Caco-2 (cell line): ENCODE data around the gene GPC5. TPM values are rescaled to one million over a fixed set of nuclear protein-coding genes. Genes with fewer than 3 reads are reported as not detected.

ENCODE experiments used
- BruUV-seq: library from RNA; stranded (reverse); fragments of 400-500 nt; replicated peaks from 2 replicates; lab custom pipeline; 2021; lab: Mats Ljungman, UMichigan
- CTCF ChIA-PET: fragments of 300-600 bp; sonication (Branson Sonifier 250); formaldehyde crosslinking; loops from one replicate; lab custom pipeline; 2022; ENCODE audit warnings: antibody characterized with exemption; lab: Charles Lee
- POLR2A ChIA-PET: fragments of 300-600 bp; sonication (Branson Sonifier 250); formaldehyde crosslinking; loops from one replicate; lab custom pipeline; 2022; ENCODE audit warnings: antibody characterized with exemption; lab: Charles Lee
- DNase-seq, 2 experiments: peaks; one replicate each; pipeline versions ENCODE4 v3.0.0 to v3.0.0-alpha.2; 2020 to 2022
- H3K27me3 ChIP-seq: replicated peaks from 2 replicates; pipeline ENCODE4 v1.6.0; 2011; ENCODE audit warnings: low read length; ENCODE audit not compliant: control insufficient read depth, insufficient read depth
- H3K36me3 ChIP-seq: 2 replicates; pipeline ENCODE4 v1.5.1; 2011; ENCODE audit warnings: low read length; ENCODE audit not compliant: control insufficient read depth, insufficient read depth
- H3K4me1 ChIP-seq: fragments of 250-450 bp; sonication (Bioruptor Pico); 2 replicates; pipeline ENCODE4 v1.5.1; 2020; ENCODE audit warnings: mild to moderate bottlenecking
- H3K4me3 ChIP-seq: 2 replicates; pipeline ENCODE4 v1.5.1; 2011; ENCODE audit warnings: low read depth, mild to moderate bottlenecking, control low read depth, low read length
- H3K9me3 ChIP-seq: fragments of 250-450 bp; sonication (Bioruptor Pico); 2 replicates; pipeline ENCODE4 v1.5.1; 2020; ENCODE audit warnings: mild to moderate bottlenecking, moderate library complexity
- H3K27ac Mint-ChIP-seq: one replicate; pipeline ENCODE4 v1.8.0; 2022; ENCODE audit warnings: mixed read lengths; ENCODE audit not compliant: unreplicated experiment
- H3K27me3 Mint-ChIP-seq: one replicate; pipeline ENCODE4 v1.8.0; 2022; ENCODE audit warnings: mixed read lengths; ENCODE audit not compliant: insufficient read depth, unreplicated experiment
- H3K36me3 Mint-ChIP-seq: one replicate; pipeline ENCODE4 v1.8.0; 2022; ENCODE audit warnings: mild to moderate bottlenecking, mixed read lengths; ENCODE audit not compliant: insufficient read depth, unreplicated experiment
- H3K4me1 Mint-ChIP-seq: one replicate; pipeline ENCODE4 v1.8.0; 2022; ENCODE audit warnings: low read depth, mixed read lengths; ENCODE audit not compliant: unreplicated experiment
- H3K4me3 Mint-ChIP-seq: one replicate; pipeline ENCODE4 v1.8.0; 2022; ENCODE audit warnings: mild to moderate bottlenecking, moderate library complexity, mixed read lengths; ENCODE audit not compliant: unreplicated experiment
- H3K9me3 Mint-ChIP-seq: one replicate; pipeline ENCODE4 v1.8.0; 2022; ENCODE audit warnings: mixed read lengths; ENCODE audit not compliant: unreplicated experiment
- CTCF ChIP-seq, 2 experiments: fragments of 200-600 bp in 1 of 2; IDR thresholded peaks; 1 replicate in 1 of 2; 2 replicates in 1 of 2; pipeline versions ENCODE4 v1.5.1 to v1.8.0; 2011 to 2022; ENCODE audit warnings: antibody characterized with exemption in 1 of 2, control low read depth in 1 of 2, inconsistent platforms in 1 of 2, low read depth in 1 of 2, low read length in 1 of 2, mild to moderate bottlenecking in 1 of 2, moderate library complexity in 1 of 2; ENCODE audit not compliant: insufficient read depth in 1 of 2, severe bottlenecking in 1 of 2, unreplicated experiment in 1 of 2
- intact Hi-C: fragments of 100-400 bp; cut with micrococcal nuclease; formaldehyde crosslinking; loops from one replicate; pipeline ENCODE4 v1.10.0; 2022; ENCODE audit not compliant: unreplicated experiment
- total RNA-seq: library from RNA; stranded (reverse); gene quantifications from 2 replicates; pipeline ENCODE4 v1.2.3, GENCODE V29; 2022

Gene GPC5
- total RNA-seq, 1 experiment from 2014 or later, result 4.1 TPM

DNA sequence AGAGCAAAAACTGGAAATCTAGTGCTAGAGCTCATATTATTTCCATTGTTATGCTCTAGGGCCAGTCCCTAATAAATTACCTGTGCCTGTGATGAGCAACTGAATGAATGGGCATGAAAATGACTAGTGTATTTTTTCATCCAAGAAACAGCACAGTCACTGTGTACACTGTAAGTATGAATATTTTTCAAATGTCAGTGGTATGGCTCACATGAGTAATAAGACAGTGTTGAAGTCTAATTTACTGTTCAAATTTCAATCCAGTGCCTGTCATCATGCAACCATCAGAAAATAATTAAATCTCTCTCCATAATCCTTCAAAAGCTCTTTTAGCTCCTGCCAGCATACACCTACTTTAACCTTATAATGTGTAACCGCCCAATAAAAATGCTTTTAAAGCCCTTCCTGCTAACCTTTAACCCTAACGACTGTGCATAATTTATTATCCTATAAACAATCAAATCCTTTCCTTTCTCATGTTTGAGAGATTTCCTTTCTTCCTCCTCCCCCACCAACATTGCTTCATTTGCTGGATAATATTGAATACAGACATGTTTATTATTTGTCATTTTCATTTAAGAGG is 378.3 kb downstream of the GPC5 start:
- no TSS peak for BruUV-seq
- no peak overlapping the region for H3K4me3 Mint-ChIP-seq
- no peaks in the 10 kb centered on the region for H3K36me3 Mint-ChIP-seq
- intact Hi-C loops, result no loop called here
- H3K9me3 Mint-ChIP-seq, result peaks cover 14% of the 10 kb centered on the region
- no peak overlapping the region for H3K27ac Mint-ChIP-seq
- ChIA-PET POLR2A (no interaction called here), CTCF (interaction anchor here (0.8 kb wide), 1 partner anchor 371 kb away, joined by 3 read pairs; no protein-coding TSS in a partner anchor)
- peaks cover 18% of the 10 kb centered on the region for H3K4me1 Mint-ChIP-seq
- H3K27me3 Mint-ChIP-seq, result no peaks in the 10 kb centered on the region
- H3K27me3 ChIP-seq, result no peaks in the 10 kb centered on the region
- H3K4me3 ChIP-seq, result no peak overlapping the region
- H3K36me3 ChIP-seq, result no peaks in the 10 kb centered on the region
- H3K4me1 ChIP-seq, result peaks cover 47% of the 10 kb centered on the region
- TF ChIP-seq CTCF (IDR thresholded peaks at IDR 0.05; ENCODE audit: insufficient read depth in 1 of 2, low read depth in 1 of 2, low read length in 1 of 2, severe bottlenecking in 1 of 2, unreplicated experiment in 1 of 2), result no peak
- no peak for DNase-seq
- H3K9me3 ChIP-seq, result no peaks in the 10 kb centered on the region

DNA sequence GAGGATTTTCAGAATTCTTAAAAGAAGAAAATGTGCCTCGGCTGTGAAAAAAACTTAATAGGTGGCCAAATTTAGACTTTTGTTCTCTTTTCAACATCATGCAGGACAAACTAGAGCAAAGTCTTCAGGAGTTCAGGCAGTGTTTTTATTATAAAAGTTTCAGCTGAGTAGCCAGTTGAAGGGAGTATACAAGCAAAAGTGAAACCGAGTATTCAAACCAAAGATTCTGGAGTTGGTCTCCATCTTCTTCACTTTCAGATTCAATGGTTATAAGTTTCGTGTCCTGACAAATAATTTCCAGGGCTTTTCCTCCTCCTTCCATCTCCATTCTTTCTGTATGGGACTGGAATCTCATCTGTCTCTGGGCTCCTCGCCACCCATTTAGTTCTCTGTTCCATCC is 379.7 kb downstream of the GPC5 start:
- H3K4me3 Mint-ChIP-seq, result no peak overlapping the region
- BruUV-seq, result no TSS peak
- POLR2A ChIA-PET, result no interaction called here

More for the DNA sequence above, 379.7 kb downstream of the GPC5 start:
- Histone ChIP-seq H3K27me3 (no peaks in the 10 kb centered on the region), H3K4me3 (no peak overlapping the region), H3K4me1 (peaks cover 47% of the 10 kb centered on the region), H3K36me3 (no peaks in the 10 kb centered on the region), H3K9me3 (no peaks in the 10 kb centered on the region)
- no peak overlapping the region for H3K27ac Mint-ChIP-seq
- DNase-seq, result no peak
- no peaks in the 10 kb centered on the region for H3K36me3 Mint-ChIP-seq
- H3K27me3 Mint-ChIP-seq, result no peaks in the 10 kb centered on the region
- intact Hi-C loops, result no loop called here
- no peak for TF ChIP-seq CTCF (IDR thresholded peaks at IDR 0.05; ENCODE audit: insufficient read depth in 1 of 2, low read depth in 1 of 2, low read length in 1 of 2, severe bottlenecking in 1 of 2, unreplicated experiment in 1 of 2)
- H3K4me1 Mint-ChIP-seq, result peaks cover 24% of the 10 kb centered on the region
- peaks cover 14% of the 10 kb centered on the region for H3K9me3 Mint-ChIP-seq
- CTCF ChIA-PET, result no interaction called here
